Measurements from ENCODE around the gene TRMT44.

TRMT44 gene

DNA sequence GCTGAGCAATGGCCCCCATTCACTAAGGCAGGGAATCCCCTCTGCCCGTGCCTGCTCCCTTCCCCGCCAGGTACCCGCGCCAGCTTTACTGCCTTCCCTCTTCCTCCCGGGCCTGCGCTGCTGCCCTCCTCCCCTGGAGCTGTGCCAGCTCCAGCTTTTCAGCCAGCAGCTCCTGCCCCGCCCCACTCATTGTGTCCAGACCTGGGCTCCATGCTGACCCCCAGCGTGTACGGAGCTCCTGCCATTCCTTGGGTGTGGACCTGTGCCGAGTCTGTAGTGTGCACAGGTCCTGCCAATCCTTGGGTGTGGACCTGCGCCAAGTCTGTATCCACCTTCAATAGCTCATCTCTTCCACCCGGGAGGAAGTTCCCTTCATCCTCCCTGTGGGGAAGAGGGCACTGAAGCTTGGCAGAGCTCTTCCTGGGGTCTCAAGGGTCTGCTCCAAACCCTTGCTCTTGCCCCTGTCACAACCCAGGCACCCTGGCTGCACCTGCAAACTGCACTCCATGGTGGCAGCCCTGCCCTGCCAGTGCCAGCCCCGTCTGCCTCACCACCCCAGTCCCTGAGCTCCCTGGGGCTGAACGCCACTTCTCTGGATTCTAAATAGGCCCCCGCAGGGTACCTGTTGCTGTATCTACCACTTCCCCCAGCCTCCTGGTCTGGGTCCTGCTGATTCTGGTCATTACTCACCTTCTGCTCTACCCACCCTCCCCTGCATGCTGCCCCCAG is 63.9 kb downstream of the TRMT44 start:
- no peak for DNase-seq (ENCODE audit: low spot score)
- TF ChIP-seq, protein P1, sequence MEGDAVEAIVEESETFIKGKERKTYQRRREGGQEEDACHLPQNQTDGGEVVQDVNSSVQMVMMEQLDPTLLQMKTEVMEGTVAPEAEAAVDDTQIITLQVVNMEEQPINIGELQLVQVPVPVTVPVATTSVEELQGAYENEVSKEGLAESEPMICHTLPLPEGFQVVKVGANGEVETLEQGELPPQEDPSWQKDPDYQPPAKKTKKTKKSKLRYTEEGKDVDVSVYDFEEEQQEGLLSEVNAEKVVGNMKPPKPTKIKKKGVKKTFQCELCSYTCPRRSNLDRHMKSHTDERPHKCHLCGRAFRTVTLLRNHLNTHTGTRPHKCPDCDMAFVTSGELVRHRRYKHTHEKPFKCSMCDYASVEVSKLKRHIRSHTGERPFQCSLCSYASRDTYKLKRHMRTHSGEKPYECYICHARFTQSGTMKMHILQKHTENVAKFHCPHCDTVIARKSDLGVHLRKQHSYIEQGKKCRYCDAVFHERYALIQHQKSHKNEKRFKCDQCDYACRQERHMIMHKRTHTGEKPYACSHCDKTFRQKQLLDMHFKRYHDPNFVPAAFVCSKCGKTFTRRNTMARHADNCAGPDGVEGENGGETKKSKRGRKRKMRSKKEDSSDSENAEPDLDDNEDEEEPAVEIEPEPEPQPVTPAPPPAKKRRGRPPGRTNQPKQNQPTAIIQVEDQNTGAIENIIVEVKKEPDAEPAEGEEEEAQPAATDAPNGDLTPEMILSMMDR (IDR thresholded peaks at IDR 0.05; ENCODE audit: extremely low read depth, insufficient read depth, missing control alignments) = no peak

DNA sequence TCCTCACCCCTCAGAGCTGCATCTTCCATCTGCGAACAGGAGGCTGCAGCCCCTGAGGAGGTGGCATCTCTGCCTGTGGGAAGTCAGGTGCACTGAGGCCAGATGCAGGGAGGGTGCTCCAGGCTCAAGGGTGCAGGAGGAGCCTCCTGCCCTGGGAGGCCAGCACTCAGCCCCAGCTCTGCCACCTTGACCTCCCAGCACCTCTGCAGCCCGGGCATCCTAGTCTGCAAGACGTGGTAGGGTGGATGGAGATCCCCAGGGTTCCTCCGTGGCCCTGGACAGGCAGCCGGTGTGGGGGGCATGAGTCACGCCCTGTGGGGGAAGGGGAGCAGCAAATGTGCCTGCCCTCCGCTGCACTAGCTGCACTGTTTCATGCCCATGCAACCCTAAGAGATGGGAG is 64.7 kb downstream of the TRMT44 start:
- in situ Hi-C loops (cut with MboI; ENCODE audit: low pct_unique_long_range_greater_than_20kb, low sequenced_read_pairs, unreplicated experiment) = no loop called here
- DNase-seq (ENCODE audit: low spot score) = no peak
- TF ChIP-seq, protein P1 (IDR thresholded peaks at IDR 0.05; ENCODE audit: extremely low read depth, insufficient read depth, missing control alignments) = no peak

More for the DNA sequence above, 63.9 kb downstream of the TRMT44 start:
- in situ Hi-C loops (cut with MboI; ENCODE audit: low pct_unique_long_range_greater_than_20kb, low sequenced_read_pairs, unreplicated experiment) = no loop called here

DNA sequence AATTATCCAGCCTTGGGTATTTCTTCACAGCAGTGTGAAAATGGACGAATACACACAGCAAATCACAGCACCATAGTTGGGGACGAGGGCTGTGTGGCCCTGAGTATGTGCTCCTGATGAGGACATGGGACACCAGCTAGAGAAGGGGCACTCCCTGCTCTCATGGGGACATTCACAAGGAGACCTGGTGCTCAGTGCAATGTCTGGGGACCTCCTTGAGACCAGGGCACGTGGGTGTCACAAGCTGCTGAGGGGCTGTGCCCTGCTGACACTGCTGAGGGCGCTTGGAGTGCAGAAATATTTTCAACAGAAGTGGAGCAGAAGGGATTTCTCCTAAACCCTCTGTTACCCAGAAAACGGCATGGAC is 65.4 kb downstream of the TRMT44 start:
- DNase-seq (ENCODE audit: low spot score) = no peak
- TF ChIP-seq, protein P1 (IDR thresholded peaks at IDR 0.05; ENCODE audit: extremely low read depth, insufficient read depth, missing control alignments) = no peak
- in situ Hi-C loops (cut with MboI; ENCODE audit: low pct_unique_long_range_greater_than_20kb, low sequenced_read_pairs, unreplicated experiment) = no loop called here

DNA sequence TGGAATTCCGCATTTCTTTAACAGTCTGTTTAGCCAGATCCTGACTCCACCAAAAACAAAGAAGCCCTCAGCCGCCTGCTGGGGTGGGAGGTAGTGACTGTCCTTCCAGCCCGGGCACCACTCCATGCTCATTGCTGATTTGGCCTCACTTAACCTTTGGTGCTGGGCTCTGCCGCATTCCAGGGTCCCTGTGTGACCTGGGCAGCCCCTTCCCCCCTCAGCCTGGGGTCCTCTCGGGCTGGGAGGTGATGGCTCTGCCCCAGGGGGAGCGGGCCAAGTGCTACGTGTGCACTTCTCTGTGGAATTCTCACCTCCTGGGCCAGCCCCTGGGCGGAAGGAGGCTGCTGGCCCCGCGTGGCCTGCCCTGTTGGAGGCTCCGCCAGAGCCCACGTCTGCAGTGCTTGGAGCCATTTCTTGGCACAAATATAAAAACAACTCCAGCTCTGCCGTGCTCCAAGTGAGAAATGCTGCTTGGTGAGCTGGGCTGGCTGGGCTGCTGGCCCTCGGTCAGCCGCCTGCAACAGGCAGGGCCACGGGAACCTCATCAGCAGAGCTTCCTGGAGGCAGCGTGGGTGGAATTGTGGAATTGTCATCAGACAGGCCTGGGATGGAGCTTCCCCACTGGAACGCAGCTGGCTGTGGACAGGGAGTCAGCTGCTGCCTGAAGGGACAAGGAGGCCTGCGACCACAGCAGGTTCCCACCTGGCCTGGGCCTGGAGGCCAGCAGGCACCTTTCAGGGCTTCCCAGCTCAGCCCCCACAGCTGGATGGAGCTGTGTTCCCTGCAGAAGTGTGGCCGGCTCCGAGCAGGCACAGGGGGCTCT is 66.0 kb downstream of the TRMT44 start:
- in situ Hi-C loops (cut with MboI; ENCODE audit: low pct_unique_long_range_greater_than_20kb, low sequenced_read_pairs, unreplicated experiment) = no loop called here
- TF ChIP-seq, protein P1 (IDR thresholded peaks at IDR 0.05; ENCODE audit: extremely low read depth, insufficient read depth, missing control alignments) = no peak
- no peak for DNase-seq (ENCODE audit: low spot score)

DNA sequence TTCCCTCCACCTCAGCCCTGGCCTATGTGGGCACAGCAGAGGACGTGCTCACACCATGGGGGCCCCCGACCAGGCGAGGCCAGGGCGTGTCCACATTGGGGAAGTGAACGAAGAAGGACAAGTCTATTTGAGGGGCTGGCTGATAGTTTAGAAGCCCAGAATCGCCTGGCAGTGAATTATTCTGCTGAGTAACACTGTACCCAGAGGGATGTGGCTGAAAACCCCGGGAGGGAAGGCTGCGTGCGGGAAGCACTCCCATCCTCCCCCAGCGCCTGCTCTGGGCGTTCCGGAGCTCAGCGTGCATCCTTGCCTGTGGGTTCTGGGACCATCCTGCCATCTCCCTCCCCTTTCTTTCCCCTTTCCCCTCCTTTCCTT is 66.6 kb downstream of the TRMT44 start:
- in situ Hi-C loops (cut with MboI; ENCODE audit: low pct_unique_long_range_greater_than_20kb, low sequenced_read_pairs, unreplicated experiment) = no loop called here
- TF ChIP-seq, protein P1 (IDR thresholded peaks at IDR 0.05; ENCODE audit: extremely low read depth, insufficient read depth, missing control alignments) = no peak

DNA sequence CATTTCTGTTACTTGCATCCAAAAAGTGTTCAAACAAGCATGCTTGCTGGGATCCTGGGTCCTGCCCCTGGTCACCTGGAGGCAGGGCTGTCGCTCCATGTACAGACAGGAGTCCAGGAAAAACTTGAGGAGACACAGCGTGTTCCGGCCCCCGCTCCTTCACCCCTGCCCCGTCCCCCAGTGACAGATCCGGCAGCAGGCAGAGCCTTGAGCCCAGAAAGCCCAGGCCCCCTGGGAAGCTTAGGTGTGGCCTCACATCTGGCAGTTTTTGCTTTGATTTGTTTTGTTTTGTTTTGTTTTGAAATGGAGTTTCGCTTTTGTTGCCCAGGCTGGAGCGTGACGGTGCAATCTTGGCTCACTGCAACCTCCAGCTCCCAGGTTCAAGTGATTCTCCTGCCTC is 67.0 kb downstream of the TRMT44 start:
- no peak for DNase-seq (ENCODE audit: low spot score)
- TF ChIP-seq, protein P1 (IDR thresholded peaks at IDR 0.05; ENCODE audit: extremely low read depth, insufficient read depth, missing control alignments) = no peak
- in situ Hi-C loops (cut with MboI; ENCODE audit: low pct_unique_long_range_greater_than_20kb, low sequenced_read_pairs, unreplicated experiment) = no loop called here

More for the DNA sequence above, 66.6 kb downstream of the TRMT44 start:
- no peak for DNase-seq (ENCODE audit: low spot score)
